Measurements from ENCODE around the gene SUOX. TPM values are rescaled to one million over a fixed set of nuclear protein-coding genes. Genes with fewer than 3 reads are reported as not detected.

Gene SUOX
- total RNA-seq, 2 experiments from 2014 or later, result 2.5 to 14.6 TPM

- Mint-ChIP-seq H3K9me3 (ENCODE audit: low read depth) (no peaks in the 10 kb centered on the region), H3K27me3 (peaks cover 3% of the 10 kb centered on the region), H3K4me1 (peaks cover 21% of the 10 kb centered on the region), H3K27ac (no peak overlapping the region), H3K36me3 (peaks cover 6% of the 10 kb centered on the region), H3K4me3 (no peak overlapping the region)
- CTCF ChIA-PET, result interaction anchor here (1.1 to 1.9 kb wide), 4 partner anchors 14 to 72 kb away, joined by 4 to 6 read pairs (median 5); no protein-coding TSS in a partner anchor
- DNase-seq (no peak), ATAC-seq (no peak)
Observed at GRCh38 chr12:56013482-56013881, 16.4 kb downstream of the SUOX start.

- H3K27me3 Mint-ChIP-seq, result peaks cover 3% of the 10 kb centered on the region
- ATAC-seq (peak; percentile 23), DNase-seq (no peak)
- peaks cover 7% of the 10 kb centered on the region for H3K36me3 Mint-ChIP-seq
- H3K4me3 Mint-ChIP-seq, result no peak overlapping the region
- H3K4me1 Mint-ChIP-seq, result peaks cover 18% of the 10 kb centered on the region
- CTCF ChIA-PET, result interaction anchor here (1.1 to 1.9 kb wide), 4 partner anchors 13 to 71 kb away, joined by 4 to 6 read pairs (median 5); no protein-coding TSS in a partner anchor
- no peak overlapping the region for H3K27ac Mint-ChIP-seq
- no peaks in the 10 kb centered on the region for H3K9me3 Mint-ChIP-seq (ENCODE audit: low read depth)
Observed at GRCh38 chr12:56014205-56014604, 17.1 kb downstream of the SUOX start.

GRCh38 chr12:56017181-56017580, 20.1 kb downstream of the SUOX start:
- no peak overlapping the region for H3K4me3 Mint-ChIP-seq
- H3K4me1 Mint-ChIP-seq, result peaks cover 40% of the 10 kb centered on the region
- DNase-seq, result no peak
- no peak overlapping the region for H3K27ac Mint-ChIP-seq
- ATAC-seq, result no peak
- CTCF ChIA-PET, result interaction anchor here (1.8 kb wide), 1 partner anchor 20 kb away, joined by 7 read pairs; the partner anchor contains the start of gene SUOX
- peaks cover 7% of the 10 kb centered on the region for H3K36me3 Mint-ChIP-seq
- H3K9me3 Mint-ChIP-seq (ENCODE audit: low read depth), result no peaks in the 10 kb centered on the region
- H3K27me3 Mint-ChIP-seq, result no peaks in the 10 kb centered on the region

- Mint-ChIP-seq H3K36me3 (peaks cover 7% of the 10 kb centered on the region), H3K4me3 (no peak overlapping the region)
Observed at GRCh38 chr12:56018356-56018755, 21.3 kb downstream of the SUOX start.

GRCh38 chr12:56020423-56021184, 23.5 kb downstream of the SUOX start, which contains the start of gene IKZF4:
Gene IKZF4 (plus strand): TSS chr12:56021043. CDS start chr12:56021494, 451 bp downstream.
- ATAC-seq (peak; percentile 16), DNase-seq (peak; percentile 45)
- peaks cover 47% of the 10 kb centered on the region for H3K4me1 Mint-ChIP-seq
- H3K4me3 Mint-ChIP-seq, result peak within 1 kb of the TSS; percentile 93
- H3K27ac Mint-ChIP-seq, result peak within 1 kb of the TSS; percentile 85
- H3K27me3 Mint-ChIP-seq, result no peaks in the 10 kb centered on the region
- CTCF ChIA-PET, result interaction anchor here (1.2 to 3.7 kb wide), 6 partner anchors 9 to 84 kb away, joined by 3 to 21 read pairs (median 4); partner anchors contain the start of genes PA2G4 and SUOX
- H3K36me3 Mint-ChIP-seq, result peaks cover 10% of the 10 kb centered on the region
- no peaks in the 10 kb centered on the region for H3K9me3 Mint-ChIP-seq (ENCODE audit: low read depth)

More at GRCh38 chr12:56018356-56018755, 21.3 kb downstream of the SUOX start:
- H3K27me3 Mint-ChIP-seq, result no peaks in the 10 kb centered on the region
- DNase-seq, result no peak
- CTCF ChIA-PET, result interaction anchor here (1.0 to 1.8 kb wide), 3 partner anchors 8 to 35 kb away, joined by 4 to 7 read pairs (median 4); partner anchors contain the start of gene SUOX
- H3K9me3 Mint-ChIP-seq (ENCODE audit: low read depth), result no peaks in the 10 kb centered on the region
- ATAC-seq, result no peak
- H3K4me1 Mint-ChIP-seq, result peaks cover 49% of the 10 kb centered on the region
- H3K27ac Mint-ChIP-seq, result no peak overlapping the region

GRCh38 chr12:56021889-56022497, 24.9 kb downstream of the SUOX start:
- H3K4me1 Mint-ChIP-seq, result peaks cover 40% of the 10 kb centered on the region
- H3K4me3 Mint-ChIP-seq, result peak overlapping the region; percentile 93
- peak overlapping the region; percentile 85 for H3K27ac Mint-ChIP-seq
- CTCF ChIA-PET, result interaction anchor here (0.8 to 3.7 kb wide), 9 partner anchors 10 to 297 kb away, joined by 3 to 21 read pairs (median 4); partner anchors contain the start of genes ERBB3, PA2G4 and SUOX
- H3K27me3 Mint-ChIP-seq, result no peaks in the 10 kb centered on the region
- H3K9me3 Mint-ChIP-seq (ENCODE audit: low read depth), result no peaks in the 10 kb centered on the region
- DNase-seq (no peak), ATAC-seq (no peak)
- peaks cover 16% of the 10 kb centered on the region for H3K36me3 Mint-ChIP-seq

GRCh38 chr12:56028511-56029165, 31.6 kb downstream of the SUOX start:
- H3K4me3 Mint-ChIP-seq, result no peak overlapping the region
- no peaks in the 10 kb centered on the region for H3K9me3 Mint-ChIP-seq (ENCODE audit: low read depth)
- peaks cover 56% of the 10 kb centered on the region for H3K36me3 Mint-ChIP-seq
- CTCF ChIA-PET, result interaction anchor here (0.7 to 5.6 kb wide), 12 partner anchors 11 to 290 kb away, joined by 3 to 92 read pairs (median 5); partner anchors contain the start of gene SUOX
- peak overlapping the region; percentile 69 for H3K27ac Mint-ChIP-seq
- ATAC-seq (no peak), DNase-seq (no peak)
- no peaks in the 10 kb centered on the region for H3K27me3 Mint-ChIP-seq
- H3K4me1 Mint-ChIP-seq, result peaks cover 39% of the 10 kb centered on the region

GRCh38 chr12:56029166-56029519, 32.1 kb downstream of the SUOX start:
- ATAC-seq (no peak), DNase-seq (no peak)
- Mint-ChIP-seq H3K4me3 (no peak overlapping the region), H3K27ac (no peak overlapping the region), H3K27me3 (no peaks in the 10 kb centered on the region), H3K4me1 (peaks cover 38% of the 10 kb centered on the region), H3K9me3 (ENCODE audit: low read depth) (no peaks in the 10 kb centered on the region), H3K36me3 (peaks cover 58% of the 10 kb centered on the region)
- CTCF ChIA-PET, result interaction anchor here (0.7 to 5.6 kb wide), 18 partner anchors 10 to 291 kb away, joined by 3 to 92 read pairs (median 4); partner anchors contain the start of gene SUOX

- peak; percentile 75 for ATAC-seq
Observed at GRCh38 chr12:56029666-56030293, 32.7 kb downstream of the SUOX start.

GRCh38 chr12:56031987-56032386, 34.9 kb downstream of the SUOX start:
- H3K9me3 Mint-ChIP-seq (ENCODE audit: low read depth), result no peaks in the 10 kb centered on the region
- DNase-seq (peak; percentile 46), ATAC-seq (no peak)
- H3K36me3 Mint-ChIP-seq, result peaks cover 62% of the 10 kb centered on the region
- peaks cover 58% of the 10 kb centered on the region for H3K4me1 Mint-ChIP-seq
- H3K4me3 Mint-ChIP-seq, result no peak overlapping the region
- no peaks in the 10 kb centered on the region for H3K27me3 Mint-ChIP-seq
- CTCF ChIA-PET, result interaction anchor here (1.0 to 1.1 kb wide), 2 partner anchors 17 to 36 kb away, joined by 3 read pairs; no protein-coding TSS in a partner anchor
- H3K27ac Mint-ChIP-seq, result peak overlapping the region; percentile 48

More at GRCh38 chr12:56029666-56030293, 32.7 kb downstream of the SUOX start:
- H3K36me3 Mint-ChIP-seq, result peaks cover 61% of the 10 kb centered on the region
- H3K27ac Mint-ChIP-seq, result no peak overlapping the region
- no peak overlapping the region for H3K4me3 Mint-ChIP-seq
- H3K4me1 Mint-ChIP-seq, result peaks cover 44% of the 10 kb centered on the region
- no peaks in the 10 kb centered on the region for H3K27me3 Mint-ChIP-seq
- peak; percentile 63 for DNase-seq
- no peaks in the 10 kb centered on the region for H3K9me3 Mint-ChIP-seq (ENCODE audit: low read depth)
- CTCF ChIA-PET, result interaction anchor here (0.5 to 5.6 kb wide), 23 partner anchors 9 to 316 kb away, joined by 3 to 92 read pairs (median 4); partner anchors contain the start of genes IKZF4, PA2G4 and SUOX

- peak; percentile 64 for ATAC-seq
- peak; percentile 76 for DNase-seq
- H3K9me3 Mint-ChIP-seq (ENCODE audit: low read depth), result no peaks in the 10 kb centered on the region
- CTCF ChIA-PET, result interaction anchor here (1.0 to 2.4 kb wide), 4 partner anchors 10 to 296 kb away, joined by 3 to 14 read pairs (median 4); no protein-coding TSS in a partner anchor
- H3K27ac Mint-ChIP-seq, result peak overlapping the region; percentile 59
- peaks cover 47% of the 10 kb centered on the region for H3K36me3 Mint-ChIP-seq
- no peaks in the 10 kb centered on the region for H3K27me3 Mint-ChIP-seq
- H3K4me3 Mint-ChIP-seq, result no peak overlapping the region
- H3K4me1 Mint-ChIP-seq, result peaks cover 59% of the 10 kb centered on the region
Observed at GRCh38 chr12:56034586-56035332, 37.7 kb downstream of the SUOX start.

- Mint-ChIP-seq H3K4me1 (peaks cover 62% of the 10 kb centered on the region), H3K9me3 (ENCODE audit: low read depth) (no peaks in the 10 kb centered on the region), H3K36me3 (peaks cover 37% of the 10 kb centered on the region), H3K27ac (no peak overlapping the region), H3K4me3 (no peak overlapping the region), H3K27me3 (no peaks in the 10 kb centered on the region)
- no peak for ATAC-seq
- CTCF ChIA-PET, result interaction anchor here (1.5 to 5.5 kb wide), 4 partner anchors 15 to 299 kb away, joined by 5 to 58 read pairs (median 6); partner anchors contain the start of gene SUOX
- DNase-seq, result no peak
Observed at GRCh38 chr12:56037161-56037560, 40.1 kb downstream of the SUOX start.
